HCT116 (cell line): ENCODE results near the gene DCTD. TPM values are rescaled to one million over a fixed set of nuclear protein-coding genes. Genes with fewer than 3 reads are reported as not detected.

Experiments used
- ATAC-seq: fragments of 200-7000 bp; cut with Tn5 transposase; 2 replicates; pipeline ENCODE4 v1.9.1; 2020; ENCODE audit warnings: mild to moderate bottlenecking, moderate library complexity
- BruUV-seq: library from RNA; stranded (reverse); fragments of 400-500 nt; replicated peaks from 2 replicates; lab custom pipeline; 2021; lab: Mats Ljungman, UMichigan
- CTCF ChIA-PET: fragments of 300-600 bp; sonication (Branson Sonifier 250); formaldehyde crosslinking; loops from one replicate; lab custom pipeline; 2021; ENCODE audit warnings: antibody characterized with exemption; lab: Charles Lee
- POLR2A ChIA-PET: fragments of 300-600, 350-600 bp; sonication (Branson Sonifier 250); formaldehyde crosslinking; loops from one replicate; lab custom pipeline; 2021; ENCODE audit warnings: antibody characterized with exemption; lab: Charles Lee
- RAD21 ChIA-PET, 2 experiments: fragments of 300-600 bp; sonication (Branson Sonifier 250); formaldehyde crosslinking; loops; one replicate each; lab custom pipeline; 2023; ENCODE audit warnings: low total read pairs in 2 of 2; ENCODE audit not compliant: uncharacterized antibody in 2 of 2, unreplicated experiment in 2 of 2, low non-redundant PET in 1 of 2; lab: Charles Lee
- DNase-seq: peaks from one replicate; pipeline ENCODE4 v3.0.0-alpha.2; 2010; ENCODE audit warnings: low read depth, low spot score
- H2AFZ ChIP-seq: fragments of 200-600 bp; shearing (Covaris generic), sonication (generic); 2 replicates; pipeline ENCODE4 v1.6.1; 2017; ENCODE audit warnings: low read depth, mixed run types, mixed read lengths, antibody characterized with exemption, low read length; ENCODE audit not compliant: poor library complexity, severe bottlenecking
- H3K27ac ChIP-seq: 2 replicates; pipeline ENCODE4 v1.5.1; 2012; ENCODE audit warnings: low read depth, low read length
- H3K27me3 ChIP-seq: fragments of 200-600 bp; sonication (generic); 2 replicates; pipeline ENCODE4 v1.6.1; 2016; ENCODE audit warnings: mixed run types, low read length, mixed read lengths; ENCODE audit not compliant: insufficient read depth
- H3K36me3 ChIP-seq, 2 experiments: fragments of 200-500 bp in 1 of 2; fragments of 200-600 bp in 1 of 2; sonication (Bioruptor generic) in 1 of 2; sonication (generic) in 1 of 2; 2 replicates each; pipeline versions ENCODE4 v1.5.1 to v1.6.1; 2014 to 2016; ENCODE audit warnings: low read length in 2 of 2, inconsistent platforms in 1 of 2, mixed read lengths in 1 of 2, mixed run types in 1 of 2; ENCODE audit not compliant: insufficient read depth in 2 of 2, control insufficient read depth in 1 of 2
- H3K4me1 ChIP-seq, 2 experiments: fragments of 200-600 bp in 1 of 2; sonication (generic) in 1 of 2; 2 replicates each; pipeline versions ENCODE4 v1.5.1 to v1.6.1; 2012 to 2017; ENCODE audit warnings: low read length in 2 of 2, inconsistent platforms in 1 of 2, mild to moderate bottlenecking in 1 of 2, mixed read lengths in 1 of 2, mixed run types in 1 of 2, moderate library complexity in 1 of 2; ENCODE audit not compliant: insufficient read depth in 2 of 2, control insufficient read depth in 1 of 2
- H3K4me2 ChIP-seq: fragments of 200-600 bp; sonication (generic); 2 replicates; pipeline ENCODE4 v1.6.1; 2017; ENCODE audit warnings: mixed run types, low read length, mixed read lengths
- H3K4me3 ChIP-seq, 2 experiments: fragments of 200-600 bp in 1 of 2; sonication (generic) in 1 of 2; replicated peaks in 1 of 2; 2 replicates each; pipeline ENCODE4 v1.5.1; 2011 to 2016; ENCODE audit warnings: low read length in 2 of 2, control low read depth in 1 of 2, low read depth in 1 of 2, mild to moderate bottlenecking in 1 of 2, mixed read lengths in 1 of 2, mixed run types in 1 of 2
- H3K79me2 ChIP-seq: fragments of 200-600 bp; sonication (generic); 2 replicates; pipeline ENCODE4 v1.6.1; 2017; ENCODE audit warnings: mild to moderate bottlenecking, mixed run types, low read length, moderate library complexity, mixed read lengths; ENCODE audit not compliant: insufficient read depth
- H3K9ac ChIP-seq: fragments of 200-600 bp; sonication (generic); 2 replicates; pipeline ENCODE4 v1.6.1; 2016; ENCODE audit warnings: low read length, mixed read lengths
- H3K9me2 ChIP-seq: fragments of 200-600 bp; sonication (generic), shearing (Covaris generic); 2 replicates; pipeline ENCODE4 v1.6.1; 2017; ENCODE audit warnings: mixed run types, mild to moderate bottlenecking, moderate library complexity; ENCODE audit not compliant: insufficient read depth
- H3K9me3 ChIP-seq, 2 experiments: fragments of 200-500 bp in 1 of 2; fragments of 200-600 bp in 1 of 2; sonication (Bioruptor generic) in 1 of 2; sonication (generic) in 1 of 2; 2 replicates each; pipeline ENCODE4 v1.6.1; 2014 to 2017; ENCODE audit warnings: low read length in 2 of 2, mixed read lengths in 2 of 2, inconsistent platforms in 1 of 2, low read depth in 1 of 2, mild to moderate bottlenecking in 1 of 2, mixed run types in 1 of 2, moderate library complexity in 1 of 2; ENCODE audit not compliant: control insufficient read depth in 1 of 2, insufficient read depth in 1 of 2
- H4K20me1 ChIP-seq: fragments of 200-600 bp; sonication (generic), shearing (Covaris generic); 2 replicates; pipeline ENCODE4 v1.6.1; 2017; ENCODE audit warnings: mixed run types, mild to moderate bottlenecking, moderate library complexity; ENCODE audit not compliant: insufficient read depth
- CBX3 ChIP-seq: IDR thresholded peaks from 2 replicates; pipeline ENCODE4 v1.6.1; 2012; ENCODE audit warnings: low read depth
- CTCF ChIP-seq, 3 experiments: fragments of 200-600 bp in 1 of 3; sonication (generic) in 1 of 3; IDR thresholded peaks in 2 of 3; conservative IDR thresholded peaks in 1 of 3; 2 replicates each; pipeline ENCODE4 v1.5.1; 2012 to 2017; ENCODE audit warnings: low read depth in 2 of 3, low read length in 2 of 3, antibody characterized with exemption in 1 of 3, borderline replicate concordance in 1 of 3, control low read depth in 1 of 3, mild to moderate bottlenecking in 1 of 3, mixed read lengths in 1 of 3, mixed run types in 1 of 3, moderate library complexity in 1 of 3; ENCODE audit not compliant: insufficient read depth in 1 of 3
- EZH2phosphoT487 ChIP-seq: fragments of 200-600 bp; IDR thresholded peaks from 2 replicates; pipeline ENCODE4 v1.6.1; 2018; ENCODE audit warnings: antibody characterized with exemption, borderline replicate concordance
- FOSL1 ChIP-seq: IDR thresholded peaks from 2 replicates; pipeline ENCODE4 v1.6.1; 2012; ENCODE audit warnings: low read depth
- SRF ChIP-seq: IDR thresholded peaks from 2 replicates; pipeline ENCODE4 v1.6.1; 2012; ENCODE audit warnings: low read depth
- TCF7L2 ChIP-seq: IDR thresholded peaks from 2 replicates; pipeline ENCODE4 v1.7.0; 2011; ENCODE audit warnings: borderline replicate concordance, inconsistent platforms; ENCODE audit not compliant: insufficient read depth, insufficient read length; ENCODE audit errors: extremely low read depth
- ZFX ChIP-seq: fragments of 450-650 bp; IDR thresholded peaks from 2 replicates; pipeline ENCODE4 v1.6.1; 2017
- ZNF274 ChIP-seq: fragments of 200-500 bp; sonication (Bioruptor generic); IDR thresholded peaks from 2 replicates; pipeline ENCODE4 v1.6.1; 2014; ENCODE audit warnings: mild to moderate bottlenecking, low read depth, low read length, inconsistent platforms
- intact Hi-C: fragments of 100-400 bp; cut with micrococcal nuclease; formaldehyde crosslinking; loops from 2 replicates; pipeline ENCODE4 v1.10.0; 2022
- total RNA-seq: library from RNA; stranded (reverse); gene quantifications from one replicate; pipeline ENCODE4 v1.2.1, GENCODE V29; 2021; ENCODE audit not compliant: unreplicated experiment
- TF ChIP-seq, protein P1 (sequence below): IDR thresholded peaks from 2 replicates; pipeline ENCODE4 v1.6.1; 2012

DCTD gene
- total RNA-seq, 1 experiment from 2014 or later, result 96.3 TPM

DNA sequence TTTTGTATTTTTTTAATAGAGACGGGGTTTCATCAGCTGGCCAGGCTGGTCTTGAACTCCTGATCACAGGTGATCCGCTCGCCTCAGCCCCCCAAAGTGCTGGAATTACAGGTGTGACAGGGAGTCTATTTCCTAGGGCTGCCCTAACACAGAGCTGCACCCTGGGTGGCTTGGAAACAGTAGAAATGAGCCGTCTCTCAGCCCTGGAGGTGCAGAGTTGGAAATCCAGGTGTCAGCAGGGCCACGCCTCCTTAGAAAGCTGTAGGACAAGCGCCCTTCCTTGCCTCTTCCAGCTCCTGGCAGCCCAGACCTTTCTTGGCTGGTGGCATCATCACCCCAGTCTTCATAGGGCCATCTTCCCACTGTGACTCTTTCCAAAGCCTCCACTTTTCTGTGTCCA, 71.6 kb downstream of the DCTD start:
- H3K27ac ChIP-seq, result no peak overlapping the region

More for the DNA sequence above, 71.6 kb downstream of the DCTD start:
- ChIA-PET RAD21 (no interaction called here), CTCF (no interaction called here), POLR2A (no interaction called here)
- intact Hi-C loops, result no loop called here
- Histone ChIP-seq H3K27me3 (no peaks in the 10 kb centered on the region), H3K9me2 (no peaks in the 10 kb centered on the region), H3K79me2 (no peaks in the 10 kb centered on the region), H3K4me3 (no peak overlapping the region), H3K9me3 (no peaks in the 10 kb centered on the region), H2AFZ (no peak overlapping the region), H4K20me1 (no peaks in the 10 kb centered on the region), H3K4me2 (no peak overlapping the region)
- BruUV-seq, result no TSS peak
- ATAC-seq, result no peak
- no peak for TF ChIP-seq SRF
- TF ChIP-seq ZNF274, result no peak
- TF ChIP-seq CBX3, result no peak
- TF ChIP-seq, protein P1, sequence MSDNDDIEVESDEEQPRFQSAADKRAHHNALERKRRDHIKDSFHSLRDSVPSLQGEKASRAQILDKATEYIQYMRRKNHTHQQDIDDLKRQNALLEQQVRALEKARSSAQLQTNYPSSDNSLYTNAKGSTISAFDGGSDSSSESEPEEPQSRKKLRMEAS, result no peak
- TF ChIP-seq TCF7L2, result no peak
- TF ChIP-seq EZH2phosphoT487, result no peak
- TF ChIP-seq FOSL1, result no peak
- TF ChIP-seq CTCF (IDR thresholded peaks at IDR 0.05 in 2 of 3, conservative IDR thresholded peaks at IDR 0.05 in 1 of 3; ENCODE audit: borderline replicate concordance in 1 of 3, insufficient read depth in 1 of 3, low read depth in 2 of 3, low read length in 2 of 3), result no peak
- no peak for TF ChIP-seq ZFX
- TF ChIP-seq, all 23 proteins: peak for 0
- Histone ChIP-seq H3K4me1 (no peaks in the 10 kb centered on the region), H3K36me3 (no peaks in the 10 kb centered on the region), H3K9ac (no peak overlapping the region)
- DNase-seq, result no peak
